SK-N-SH (cell line): ENCODE results near the gene ZNF804B. TPM values are rescaled to one million over a fixed set of nuclear protein-coding genes. Genes with fewer than 3 reads are reported as not detected.

Experiments used
- CTCF ChIA-PET: fragments of 300-600, 350-600 bp; formaldehyde crosslinking; extraction: SDS; loops from one replicate; lab custom pipeline; 2021; lab: Yijun Ruan, JAX
- POLR2A ChIA-PET: fragments of 350-600 bp; sonication (Branson Sonifier 250); formaldehyde crosslinking; extraction: SDS; loops from one replicate; lab custom pipeline; 2020; ENCODE audit warnings: antibody characterized with exemption, inconsistent platforms; lab: Yijun Ruan, JAX
- DNase-seq: peaks from one replicate; pipeline ENCODE4 v3.0.0; 2012
- H2AFZ ChIP-seq: fragments of 200-600 bp; sonication (generic); 2 replicates; pipeline ENCODE4 v1.8.1; 2016; ENCODE audit warnings: antibody characterized with exemption, mild to moderate bottlenecking, low read depth
- H3F3A ChIP-seq: fragments of 200-600 bp; sonication (generic); replicated peaks from 2 replicates; pipeline ENCODE3; 2016; ENCODE audit warnings: antibody characterized with exemption, mild to moderate bottlenecking; ENCODE audit not compliant: insufficient read depth
- H3K27ac ChIP-seq, 2 experiments: fragments of 200-500 bp in 1 of 2; fragments of 200-600 bp in 1 of 2; sonication (Bioruptor generic) in 1 of 2; sonication (generic), shearing (Covaris generic) in 1 of 2; 2 replicates each; pipeline versions ENCODE4 v1.5.1 to v1.6.1; 2014 to 2016; ENCODE audit warnings: low read depth in 2 of 2, inconsistent platforms in 1 of 2, low read length in 1 of 2, mild to moderate bottlenecking in 1 of 2, mixed read lengths in 1 of 2
- H3K27me3 ChIP-seq: fragments of 200-600 bp; sonication (generic), shearing (Covaris generic); 2 replicates; pipeline ENCODE4 v1.6.1; 2016; ENCODE audit warnings: mixed run types; ENCODE audit not compliant: insufficient read depth
- H3K36me3 ChIP-seq, 2 experiments: fragments of 200-500 bp in 1 of 2; fragments of 200-600 bp in 1 of 2; sonication (Bioruptor generic) in 1 of 2; sonication (generic) in 1 of 2; replicated peaks in 1 of 2; 2 replicates each; pipeline versions ENCODE3 to v1.5.1; 2014 to 2016; ENCODE audit warnings: low read length in 1 of 2, mild to moderate bottlenecking in 1 of 2; ENCODE audit not compliant: insufficient read depth in 2 of 2, control insufficient read depth in 1 of 2
- H3K4me1 ChIP-seq, 2 experiments: fragments of 200-500 bp in 1 of 2; fragments of 200-600 bp in 1 of 2; sonication (Bioruptor generic) in 1 of 2; sonication (generic), shearing (Covaris generic) in 1 of 2; 2 replicates each; pipeline versions ENCODE4 v1.5.1 to v1.6.1; 2014 to 2016; ENCODE audit warnings: low read depth in 1 of 2, low read length in 1 of 2, mixed run types in 1 of 2; ENCODE audit not compliant: insufficient read depth in 2 of 2, control insufficient read depth in 1 of 2
- H3K4me2 ChIP-seq: fragments of 200-600 bp; sonication (generic), shearing (Covaris generic); 2 replicates; pipeline ENCODE4 v1.6.1; 2017; ENCODE audit warnings: mixed run types
- H3K4me3 ChIP-seq, 2 experiments: fragments of 200-500 bp in 1 of 2; fragments of 200-600 bp in 1 of 2; sonication (Bioruptor generic) in 1 of 2; sonication (generic), shearing (Covaris generic) in 1 of 2; 2 replicates each; pipeline versions ENCODE4 v1.5.1 to v1.8.1; 2014 to 2016; ENCODE audit warnings: low read depth in 2 of 2, inconsistent platforms in 1 of 2, low read length in 1 of 2, mild to moderate bottlenecking in 1 of 2, mixed read lengths in 1 of 2, moderate library complexity in 1 of 2
- H3K79me2 ChIP-seq: fragments of 200-600 bp; sonication (generic); 2 replicates; pipeline ENCODE4 v1.8.1; 2017; ENCODE audit warnings: mild to moderate bottlenecking; ENCODE audit not compliant: insufficient read depth
- H3K9ac ChIP-seq: fragments of 200-600 bp; sonication (generic); 2 replicates; pipeline ENCODE4 v1.6.1; 2017; ENCODE audit warnings: mixed run types
- H3K9me2 ChIP-seq: fragments of 200-600 bp; sonication (generic); 2 replicates; pipeline ENCODE4 v1.6.1; 2017; ENCODE audit warnings: mixed run types
- H3K9me3 ChIP-seq: fragments of 200-600 bp; sonication (generic); 2 replicates; pipeline ENCODE4 v1.6.1; 2017; ENCODE audit warnings: mixed run types, mild to moderate bottlenecking, moderate library complexity
- H4K20me1 ChIP-seq: fragments of 200-600 bp; sonication (generic); 2 replicates; pipeline ENCODE4 v1.6.1; 2017; ENCODE audit warnings: mild to moderate bottlenecking, mixed run types; ENCODE audit not compliant: insufficient read depth
- EP300 ChIP-seq, 2 experiments: IDR thresholded peaks; 2 replicates each; pipeline versions ENCODE4 v1.4.0 to v1.6.1; 2012; ENCODE audit warnings: borderline replicate concordance in 1 of 2, low read depth in 1 of 2, low read length in 1 of 2
- FOXJ3 ChIP-seq: sonication (generic); formaldehyde crosslinking; IDR thresholded peaks from 2 replicates; pipeline ENCODE4 v1.5.1; 2020; ENCODE audit warnings: mild to moderate bottlenecking, missing genetic modification reagents
- FOXM1 ChIP-seq: IDR thresholded peaks from 2 replicates; pipeline ENCODE4 v1.4.0; 2012; ENCODE audit warnings: low read depth, mild to moderate bottlenecking
- IRF3 ChIP-seq: fragments of 150-350 bp; IDR thresholded peaks from 2 replicates; pipeline ENCODE4 v1.6.1; 2016; ENCODE audit warnings: mild to moderate bottlenecking, low read depth, low read length
- JUND ChIP-seq: IDR thresholded peaks from 2 replicates; pipeline ENCODE4 v1.4.0; 2012
- MEF2A ChIP-seq: IDR thresholded peaks from 2 replicates; pipeline ENCODE4 v1.4.0; 2012; ENCODE audit warnings: low read depth, borderline replicate concordance
- NFIC ChIP-seq: IDR thresholded peaks from 2 replicates; pipeline ENCODE4 v1.4.0; 2012; ENCODE audit warnings: borderline replicate concordance
- POLR2AphosphoS5 ChIP-seq: IDR thresholded peaks from 2 replicates; pipeline ENCODE4 v1.6.1; 2012; ENCODE audit warnings: low read depth, low read length
- RAD21 ChIP-seq: IDR thresholded peaks from 2 replicates; pipeline ENCODE4 v1.6.1; 2012; ENCODE audit warnings: mild to moderate bottlenecking, low read length
- SMC3 ChIP-seq: IDR thresholded peaks from 2 replicates; pipeline ENCODE4 v1.6.1; 2012; ENCODE audit warnings: low read depth, low read length, improper control_type of control experiment
- TAF1 ChIP-seq: IDR thresholded peaks from 2 replicates; pipeline ENCODE4 v1.6.1; 2012; ENCODE audit warnings: low read depth, mild to moderate bottlenecking, low read length, moderate library complexity, borderline replicate concordance
- TCF12 ChIP-seq: IDR thresholded peaks from 2 replicates; pipeline ENCODE4 v1.4.0; 2012
- TEAD4 ChIP-seq: IDR thresholded peaks from 2 replicates; pipeline ENCODE4 v1.4.0; 2012; ENCODE audit warnings: mild to moderate bottlenecking, borderline replicate concordance; ENCODE audit not compliant: insufficient read depth
- USF2 ChIP-seq: fragments of 150-350 bp; IDR thresholded peaks from 2 replicates; pipeline ENCODE4 v1.6.1; 2017; ENCODE audit warnings: antibody characterized with exemption, low read length, low read depth, borderline replicate concordance
- WGBS: methylation state at CpG from one replicate; pipeline ENCODE4 v1.1.6; 2017; ENCODE audit warnings: low lambda C conversion rate; 5-methylcytosine and 5-hydroxymethylcytosine counted together
- polyA plus RNA-seq, 3 experiments: library from polyadenylated mRNA; depleted of rRNA; stranded (reverse); fragments of >200 nt; gene quantifications; 2 replicates each; pipeline ENCODE4 v1.2.3, GENCODE V29; 2012
- TF ChIP-seq, protein P1 (sequence below): fragments of 200-600 bp; sonication (generic); IDR thresholded peaks from 2 replicates; pipeline ENCODE4 v1.6.1; 2017; ENCODE audit warnings: antibody characterized with exemption, mild to moderate bottlenecking, moderate library complexity

The ZNF804B gene
- polyA plus RNA-seq, 1 of the 3 experiments (the other 2 are of a cell fraction) = not detected

GRCh38 chr7:89334797-89335196 lies 575.3 kb downstream of the ZNF804B start:
- Histone ChIP-seq H3K79me2 (no peaks in the 10 kb centered on the region), H3K9me2 (no peaks in the 10 kb centered on the region), H3K4me1 (no peaks in the 10 kb centered on the region), H4K20me1 (no peaks in the 10 kb centered on the region), H3F3A (no peaks in the 10 kb centered on the region), H3K36me3 (no peaks in the 10 kb centered on the region), H3K9ac (no peak overlapping the region), H2AFZ (no peak overlapping the region), H3K27ac (no peak overlapping the region), H3K9me3 (no peaks in the 10 kb centered on the region), H3K4me2 (no peak overlapping the region), H3K27me3 (no peaks in the 10 kb centered on the region), H3K4me3 (no peak overlapping the region)
- ChIA-PET POLR2A (no interaction called here), CTCF (interaction anchor here (1.4 kb wide), 1 partner anchor 288 kb away, joined by 4 read pairs; no protein-coding TSS in a partner anchor)
- DNase-seq = peak; percentile 26
- TF ChIP-seq FOXJ3 (CRISPR knock-in tag) (no peak), RAD21 (peak; percentile 63), IRF3 (no peak), JUND (no peak), TEAD4 (no peak), MEF2A (no peak)
- TF ChIP-seq, protein P1, sequence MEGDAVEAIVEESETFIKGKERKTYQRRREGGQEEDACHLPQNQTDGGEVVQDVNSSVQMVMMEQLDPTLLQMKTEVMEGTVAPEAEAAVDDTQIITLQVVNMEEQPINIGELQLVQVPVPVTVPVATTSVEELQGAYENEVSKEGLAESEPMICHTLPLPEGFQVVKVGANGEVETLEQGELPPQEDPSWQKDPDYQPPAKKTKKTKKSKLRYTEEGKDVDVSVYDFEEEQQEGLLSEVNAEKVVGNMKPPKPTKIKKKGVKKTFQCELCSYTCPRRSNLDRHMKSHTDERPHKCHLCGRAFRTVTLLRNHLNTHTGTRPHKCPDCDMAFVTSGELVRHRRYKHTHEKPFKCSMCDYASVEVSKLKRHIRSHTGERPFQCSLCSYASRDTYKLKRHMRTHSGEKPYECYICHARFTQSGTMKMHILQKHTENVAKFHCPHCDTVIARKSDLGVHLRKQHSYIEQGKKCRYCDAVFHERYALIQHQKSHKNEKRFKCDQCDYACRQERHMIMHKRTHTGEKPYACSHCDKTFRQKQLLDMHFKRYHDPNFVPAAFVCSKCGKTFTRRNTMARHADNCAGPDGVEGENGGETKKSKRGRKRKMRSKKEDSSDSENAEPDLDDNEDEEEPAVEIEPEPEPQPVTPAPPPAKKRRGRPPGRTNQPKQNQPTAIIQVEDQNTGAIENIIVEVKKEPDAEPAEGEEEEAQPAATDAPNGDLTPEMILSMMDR = peak; percentile 40; the same call in 1 of the 2 replicates
- 29% methylated on average over 1 of the region's 1 CpG for WGBS

DNA sequence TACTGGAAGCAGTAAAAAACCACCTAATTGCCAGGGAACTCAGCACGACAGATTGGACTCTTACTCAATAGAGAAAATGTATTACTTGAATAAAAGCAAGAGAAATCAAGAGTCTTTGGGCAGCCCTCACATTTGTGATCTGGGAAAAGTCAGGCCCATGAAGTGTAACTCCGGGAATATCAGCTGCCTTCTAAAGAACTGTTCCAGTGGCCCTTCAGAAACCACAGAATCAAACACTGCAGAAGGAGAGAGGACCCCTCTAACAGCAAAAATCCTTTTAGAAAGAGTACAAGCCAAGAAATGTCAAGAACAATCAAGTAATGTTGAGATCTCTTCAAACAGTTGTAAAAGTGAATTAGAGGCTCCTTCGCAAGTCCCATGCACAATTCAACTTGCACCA lies 576.0 kb downstream of the ZNF804B start:
- TF ChIP-seq USF2 (no peak), TCF12 (no peak), POLR2AphosphoS5 (no peak), TAF1 (no peak), SMC3 (no peak), FOXM1 (no peak), EP300 (IDR thresholded peaks at IDR 0.05; ENCODE audit: borderline replicate concordance in 1 of 2, low read depth in 1 of 2, low read length in 1 of 2) (no peak), RAD21 (no peak), NFIC (no peak), IRF3 (no peak)
- Histone ChIP-seq H3K4me1 (no peaks in the 10 kb centered on the region), H3K4me3 (no peak overlapping the region), H4K20me1 (no peaks in the 10 kb centered on the region), H3K36me3 (no peaks in the 10 kb centered on the region), H3K27ac (no peak overlapping the region), H3K9me2 (no peaks in the 10 kb centered on the region), H3F3A (no peaks in the 10 kb centered on the region), H3K9me3 (no peaks in the 10 kb centered on the region), H3K79me2 (no peaks in the 10 kb centered on the region), H3K4me2 (no peak overlapping the region), H2AFZ (no peak overlapping the region), H3K27me3 (no peaks in the 10 kb centered on the region), H3K9ac (no peak overlapping the region)
- CTCF ChIA-PET = no interaction called here
- POLR2A ChIA-PET = no interaction called here
- DNase-seq = no peak
- WGBS = 21% methylated on average over 3 of the region's 3 CpGs
